Measurements from ENCODE around the gene IBSP. TPM values are rescaled to one million over a fixed set of nuclear protein-coding genes. Genes with fewer than 3 reads are reported as not detected.

Gene IBSP
- total RNA-seq (not detected), total RNA-seq (0 to 0.09 (median 0) reads per million in 172 experiments)
- polyA plus RNA-seq (2013, experiment 1 of 2): not detected
- polyA plus RNA-seq (2013, experiment 2 of 2): not detected

- H3K27ac Mint-ChIP-seq: no peak within 1 kb of the TSS
- intact Hi-C loops (cut with DNase I, micrococcal nuclease): no loop called here
- no peak for TF ChIP-seq CTCF (IDR thresholded peaks at IDR 0.05)
Measured at GRCh38 chr4:87799301-87800113, at the start of gene IBSP. IBSP (plus strand) TSS chr4:87799554; CDS start chr4:87802362, 2,808 bp downstream.

GRCh38 chr4:87749883-87750282 lies 49.5 kb upstream of the IBSP start:
- Mint-ChIP-seq H3K36me3 (ENCODE audit: low read depth) (no peaks in the 10 kb centered on the region), H3K9me3 (no peaks in the 10 kb centered on the region), H3K4me3 (no peak overlapping the region), H3K27me3 (no peaks in the 10 kb centered on the region), H3K4me1 (ENCODE audit: low read depth) (no peaks in the 10 kb centered on the region), H3K27ac (no peak overlapping the region)
- TF ChIP-seq CTCF (IDR thresholded peaks at IDR 0.05): no peak
- no peaks in the 10 kb centered on the region for H3K36me3 ChIP-seq (ENCODE audit: insufficient read depth, low read length)
- POLR2A ChIA-PET: no interaction called here
- ATAC-seq (ENCODE audit: poor library complexity) (no peak), DNase-seq (no peak)
- no peak overlapping the region for H3K27ac ChIP-seq (ENCODE audit: low read depth in 1 of 2, low read length in 2 of 2)
- H3K27me3 ChIP-seq (ENCODE audit: control insufficient read depth in 1 of 2, insufficient read depth in 2 of 2, low read length in 2 of 2): no peaks in the 10 kb centered on the region
- CTCF ChIA-PET: no interaction called here
- H3K4me1 ChIP-seq (ENCODE audit: insufficient read depth, low read length): no peaks in the 10 kb centered on the region
- H3K9me3 ChIP-seq (ENCODE audit: control insufficient read depth in 1 of 2, insufficient read depth in 1 of 2, low read length in 2 of 2): peaks cover 0 to 18% of the 10 kb centered on the region in 2 experiments
- intact Hi-C loops (cut with DNase I, micrococcal nuclease): no loop called here
- H3K4me3 ChIP-seq (ENCODE audit: low read length): no peak overlapping the region

More at GRCh38 chr4:87799301-87800113, at the start of gene IBSP:
- Histone ChIP-seq H3K36me3 (ENCODE audit: insufficient read depth, low read length) (no peaks in the 10 kb centered on the region), H3K9me3 (ENCODE audit: control insufficient read depth in 1 of 2, insufficient read depth in 1 of 2, low read length in 2 of 2) (no peaks in the 10 kb centered on the region), H3K4me3 (ENCODE audit: low read length) (no peak within 1 kb of the TSS), H3K27ac (ENCODE audit: low read depth in 1 of 2, low read length in 2 of 2) (no peak within 1 kb of the TSS), H3K27me3 (ENCODE audit: control insufficient read depth in 1 of 2, insufficient read depth in 2 of 2, low read length in 2 of 2) (no peaks in the 10 kb centered on the region), H3K4me1 (ENCODE audit: insufficient read depth, low read length) (no peaks in the 10 kb centered on the region)
- ChIA-PET CTCF (no interaction called here), POLR2A (no interaction called here)
- no peaks in the 10 kb centered on the region for H3K9me3 Mint-ChIP-seq
- H3K4me3 Mint-ChIP-seq: no peak within 1 kb of the TSS
- no peaks in the 10 kb centered on the region for H3K36me3 Mint-ChIP-seq (ENCODE audit: low read depth)
- ATAC-seq (ENCODE audit: poor library complexity) (no peak), DNase-seq (no peak)
- H3K4me1 Mint-ChIP-seq (ENCODE audit: low read depth): no peaks in the 10 kb centered on the region
- H3K27me3 Mint-ChIP-seq: peaks cover 1% of the 10 kb centered on the region

GRCh38 chr4:87758270-87758669 lies 41.1 kb upstream of the IBSP start:
- ATAC-seq (ENCODE audit: poor library complexity) (no peak), DNase-seq (no peak)
- Mint-ChIP-seq H3K9me3 (no peaks in the 10 kb centered on the region), H3K27ac (no peak overlapping the region), H3K36me3 (ENCODE audit: low read depth) (no peaks in the 10 kb centered on the region), H3K4me1 (ENCODE audit: low read depth) (no peaks in the 10 kb centered on the region), H3K27me3 (peaks cover 18% of the 10 kb centered on the region), H3K4me3 (no peak overlapping the region)
- ChIA-PET CTCF (no interaction called here), POLR2A (no interaction called here)
- intact Hi-C loops (cut with DNase I, micrococcal nuclease): no loop called here
- Histone ChIP-seq H3K9me3 (ENCODE audit: control insufficient read depth in 1 of 2, insufficient read depth in 1 of 2, low read length in 2 of 2) (peaks cover 0 to 4% of the 10 kb centered on the region in 2 experiments), H3K4me1 (ENCODE audit: insufficient read depth, low read length) (no peaks in the 10 kb centered on the region), H3K36me3 (ENCODE audit: insufficient read depth, low read length) (no peaks in the 10 kb centered on the region), H3K27ac (ENCODE audit: low read depth in 1 of 2, low read length in 2 of 2) (no peak overlapping the region), H3K4me3 (ENCODE audit: low read length) (no peak overlapping the region), H3K27me3 (ENCODE audit: control insufficient read depth in 1 of 2, insufficient read depth in 2 of 2, low read length in 2 of 2) (no peaks in the 10 kb centered on the region)
- TF ChIP-seq CTCF (IDR thresholded peaks at IDR 0.05): no peak

Measured in CD4-positive, alpha-beta T cell (primary cell).